Measurements from ENCODE around the gene PDIA3. TPM values are rescaled to one million over a fixed set of nuclear protein-coding genes. Genes with fewer than 3 reads are reported as not detected.

PDIA3 gene
- total and polyA plus RNA-seq, 2 donors (not counting 3 experiments of a cell fraction or from before 2014, with no cell fraction given): 140 to 857 TPM

GRCh38 chr15:43748376-43748775 is 2.1 kb downstream of the PDIA3 start:
- peaks cover 0 to 10% of the 10 kb centered on the region in 2 experiments for H3K36me3 ChIP-seq (ENCODE audit: control insufficient read depth in 2 of 2, extremely low read depth in 1 of 2, insufficient read depth in 2 of 2, low read length in 2 of 2)
- no peak overlapping the region for H3K27ac ChIP-seq (ENCODE audit: insufficient read depth, low read depth, low read length)
- H3K4me3 ChIP-seq (replicated peaks in 1 of 3; ENCODE audit: insufficient read depth in 1 of 3, low read depth in 1 of 3, low read length in 3 of 3): peak overlapping the region in 2 of 3 experiments; percentile 12 to 93
- no peak overlapping the region for H2AFZ ChIP-seq (ENCODE audit: low read depth, low read length)
- DNase-seq (ENCODE audit: low read depth, low spot score) (no peak), FAIRE-seq (peak; percentile 65)
- peaks cover 71% of the 10 kb centered on the region for H3K79me2 ChIP-seq (ENCODE audit: control insufficient read depth, insufficient read depth, low read length)
- H3K9me3 ChIP-seq (replicated peaks; ENCODE audit: control insufficient read depth, insufficient read depth, low read length): no peaks in the 10 kb centered on the region
- peaks cover 12% of the 10 kb centered on the region for H4K20me1 ChIP-seq (replicated peaks; ENCODE audit: control insufficient read depth, extremely low read depth, insufficient read depth, low read length)
- H3K4me1 ChIP-seq (ENCODE audit: control insufficient read depth, extremely low read depth, insufficient read depth, low read length): peaks cover 4% of the 10 kb centered on the region
- H3K27me3 ChIP-seq (ENCODE audit: control insufficient read depth in 2 of 2, insufficient read depth in 2 of 2, low read length in 2 of 2): no peaks in the 10 kb centered on the region
- no TSS peak for BruUV-seq (replicated peaks)
- intact Hi-C loops (cut with micrococcal nuclease): loop anchor here (10.0 kb wide), 1 partner anchor 234 kb away; the partner anchor contains the start of gene MAP1A
- no peak overlapping the region for H3K9ac ChIP-seq (replicated peaks; ENCODE audit: extremely low read depth, insufficient read depth, low read length)
- ChIA-PET CTCF (no interaction called here), POLR2A (interaction anchor here (0.7 kb wide), 1 partner anchor 52 kb away, joined by 4 read pairs; the partner anchor contains the start of gene HYPK)
- no peaks in the 10 kb centered on the region for H3K9me1 ChIP-seq (replicated peaks; ENCODE audit: control insufficient read depth, extremely low read depth, insufficient read depth, low read length)
- TF ChIP-seq POLR2A (IDR thresholded peaks at IDR 0.05; ENCODE audit: low read depth, low read length): no peak
- TF ChIP-seq POLR2AphosphoS5 (IDR thresholded peaks at IDR 0.05; ENCODE audit: insufficient read depth, low read depth, low read length): no peak
- no peak for TF ChIP-seq FOS (IDR thresholded peaks at IDR 0.05; ENCODE audit: borderline replicate concordance, insufficient read depth, low read length)
- TF ChIP-seq GATA2 (IDR thresholded peaks at IDR 0.05; ENCODE audit: insufficient read depth, insufficient read length, low read depth, low read length): no peak
- TF ChIP-seq CTCF (IDR thresholded peaks at IDR 0.05; ENCODE audit: extremely low read depth in 1 of 2, insufficient read depth in 1 of 2, low read depth in 1 of 2, low read length in 2 of 2): no peak
- no peak for TF ChIP-seq JUN (IDR thresholded peaks at IDR 0.05; ENCODE audit: borderline replicate concordance, insufficient read depth, insufficient read length, low read depth)
- dilution Hi-C loops (cut with MboI; ENCODE audit: extremely low pct_ligation_motif_present, low sequenced_read_pairs): no loop called here
- peak overlapping the region; percentile 80 for H3K4me2 ChIP-seq (ENCODE audit: insufficient read depth, low read length)
